Posterior vena cava (tissue), 2 donors: ENCODE data around the gene FBXW9. TPM values are rescaled to one million over a fixed set of nuclear protein-coding genes. Genes with fewer than 3 reads are reported as not detected.
A peak's percentile ranks its signal among the peaks of the same experiment; 100 is the strongest.
"Not testable (repeated sequence)": the region's sequence is repeated elsewhere in the genome, so short reads cannot be mapped to it uniquely, and the experiment has no call there.

Experiments used
- DNase-seq: peaks from one replicate; pipeline ENCODE4 v3.0.0-alpha.2; 2020; ENCODE audit warnings: low spot score
- intact Hi-C, 2 donors: fragments of 100-400 bp; cut with DNase I; formaldehyde crosslinking; loops; one replicate each; pipeline versions ENCODE4 v1.14.1 to v1.14.2; 2022 to 2023
- total RNA-seq, 2 donors: library from RNA; stranded (reverse); fragmentation: NEBNext Ultra II Directional; extraction: Animal tissue kit (Norgen Biotek cat#: 25700); gene quantifications; one replicate each; pipeline ENCODE4 v1.2.1, GENCODE V29; 2021
- donor health status: DM: yes; HTN: yes; CAD: no.
- donor health status: DM: yes; HTN: yes; CAD: no.

The FBXW9 gene
- total RNA-seq, 2 donors from 2014 or later: 3.1 to 3.6 TPM

DNA sequence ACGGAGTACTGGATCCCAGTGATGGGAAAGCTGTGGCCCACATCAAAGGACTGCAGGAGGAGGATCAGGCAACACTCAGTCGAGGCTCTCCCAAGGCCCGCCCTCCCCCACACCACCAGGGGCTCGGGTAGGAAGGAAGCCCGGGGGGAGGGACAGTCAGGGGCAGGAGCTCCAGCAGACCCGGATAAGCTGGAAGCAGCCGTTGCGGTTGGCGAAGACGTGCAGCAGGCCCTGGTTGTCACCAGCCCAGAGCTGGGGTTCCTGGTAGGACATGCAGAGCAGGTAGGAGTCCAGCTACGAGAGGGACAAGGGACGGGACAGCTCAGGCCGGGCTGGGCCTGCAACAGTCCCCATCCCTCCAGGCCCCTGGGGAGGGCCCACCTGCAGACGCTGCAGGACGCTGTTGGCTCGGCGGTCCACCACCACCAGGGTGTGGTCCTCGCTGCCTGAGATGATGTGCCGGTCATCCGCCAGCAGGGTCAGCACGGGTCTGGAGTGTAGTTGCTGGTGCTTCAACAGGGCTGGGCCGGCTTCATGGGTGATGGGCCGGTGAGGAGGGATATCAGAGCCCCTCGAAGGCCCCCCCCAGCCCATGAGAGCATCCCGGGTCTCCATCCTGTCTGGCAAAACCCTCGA is 6.7 kb downstream of the FBXW9 start:
- intact Hi-C loops: no loop called here

DNA sequence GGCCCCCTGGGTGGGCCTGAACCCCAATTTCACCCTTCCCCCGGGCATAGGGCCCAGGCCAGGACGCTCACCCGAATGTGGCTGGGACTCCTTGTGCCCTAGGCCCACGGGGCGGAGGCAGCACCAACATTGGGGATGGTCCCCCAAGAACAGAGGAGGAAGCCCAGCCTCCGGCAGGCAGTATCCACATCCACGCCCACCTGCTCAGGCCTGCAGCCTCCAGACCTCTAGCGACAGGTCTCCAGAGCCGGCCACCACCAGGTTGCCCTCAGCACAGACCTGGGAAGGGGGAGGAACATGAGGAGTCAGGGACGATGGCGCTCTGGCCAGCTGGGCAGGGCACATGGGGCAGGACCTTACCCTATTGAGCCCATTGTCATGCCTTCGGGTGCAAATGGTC is 7.4 kb downstream of the FBXW9 start:
- DNase-seq: no peak
- intact Hi-C loops: no loop called here

More for the DNA sequence above, 6.7 kb downstream of the FBXW9 start:
- no peak for DNase-seq

DNA sequence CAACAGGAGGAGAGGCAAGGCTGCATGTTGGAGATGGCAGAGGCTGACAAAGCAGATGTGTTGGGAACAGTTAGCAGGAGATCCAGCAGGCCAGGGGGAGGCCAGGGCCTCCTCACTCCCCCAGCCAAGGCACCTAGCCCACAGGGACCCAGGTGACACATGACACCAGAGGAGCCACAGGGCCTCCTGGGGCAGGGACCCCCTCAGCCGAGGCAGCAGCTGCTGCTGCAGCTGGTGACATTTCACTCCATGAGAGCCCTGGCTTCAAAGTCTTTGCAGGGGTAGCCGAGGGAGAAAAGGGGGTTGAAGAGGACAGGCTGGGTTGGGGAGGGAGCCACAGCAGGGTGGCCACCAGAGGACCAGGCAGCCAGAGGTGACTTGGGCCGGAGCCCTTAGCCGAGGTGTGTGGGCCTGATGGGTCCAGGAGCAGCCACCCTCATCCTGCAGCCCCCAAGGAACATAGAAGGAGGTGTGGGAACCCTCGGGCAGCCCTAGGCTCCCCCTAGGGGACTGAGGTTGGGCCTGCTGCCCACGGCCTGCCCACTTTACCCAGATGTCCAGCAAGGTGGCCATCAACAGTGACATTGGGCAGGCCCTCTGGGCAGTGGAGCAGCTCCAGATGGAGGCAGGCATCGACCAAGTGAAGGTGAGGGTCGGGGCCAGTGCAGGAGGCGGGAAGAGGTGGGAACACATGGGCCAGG is 8.8 kb downstream of the FBXW9 start, which contains the start of gene GNG14:
Gene GNG14, plus strand, starts transcription at position 503 of the 701 bp plus-strand sequence. Its CDS starts 51 bp downstream, at position 554.
- intact Hi-C loops: no loop called here
- no peak for DNase-seq

DNA sequence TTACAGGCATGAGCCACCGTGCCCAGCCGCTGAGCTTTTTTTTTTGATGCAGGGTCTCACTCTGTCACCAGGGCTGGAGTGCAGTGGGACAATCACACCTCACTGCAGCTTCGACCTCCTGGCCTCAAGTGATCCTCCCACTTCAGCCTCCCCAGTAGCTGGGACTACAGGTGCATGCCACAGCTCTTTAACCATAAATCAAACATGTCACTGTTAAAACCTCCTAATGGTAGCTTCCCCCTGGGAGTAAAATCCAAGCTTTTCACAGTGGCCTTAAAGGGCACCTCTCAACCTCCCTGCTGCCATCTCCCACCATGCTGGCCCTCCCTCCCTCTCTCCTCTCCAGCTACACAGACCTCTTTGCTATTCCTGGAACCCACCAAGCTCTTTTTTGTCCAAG is 10.6 kb downstream of the FBXW9 start:
- intact Hi-C loops: no loop called here

DNA sequence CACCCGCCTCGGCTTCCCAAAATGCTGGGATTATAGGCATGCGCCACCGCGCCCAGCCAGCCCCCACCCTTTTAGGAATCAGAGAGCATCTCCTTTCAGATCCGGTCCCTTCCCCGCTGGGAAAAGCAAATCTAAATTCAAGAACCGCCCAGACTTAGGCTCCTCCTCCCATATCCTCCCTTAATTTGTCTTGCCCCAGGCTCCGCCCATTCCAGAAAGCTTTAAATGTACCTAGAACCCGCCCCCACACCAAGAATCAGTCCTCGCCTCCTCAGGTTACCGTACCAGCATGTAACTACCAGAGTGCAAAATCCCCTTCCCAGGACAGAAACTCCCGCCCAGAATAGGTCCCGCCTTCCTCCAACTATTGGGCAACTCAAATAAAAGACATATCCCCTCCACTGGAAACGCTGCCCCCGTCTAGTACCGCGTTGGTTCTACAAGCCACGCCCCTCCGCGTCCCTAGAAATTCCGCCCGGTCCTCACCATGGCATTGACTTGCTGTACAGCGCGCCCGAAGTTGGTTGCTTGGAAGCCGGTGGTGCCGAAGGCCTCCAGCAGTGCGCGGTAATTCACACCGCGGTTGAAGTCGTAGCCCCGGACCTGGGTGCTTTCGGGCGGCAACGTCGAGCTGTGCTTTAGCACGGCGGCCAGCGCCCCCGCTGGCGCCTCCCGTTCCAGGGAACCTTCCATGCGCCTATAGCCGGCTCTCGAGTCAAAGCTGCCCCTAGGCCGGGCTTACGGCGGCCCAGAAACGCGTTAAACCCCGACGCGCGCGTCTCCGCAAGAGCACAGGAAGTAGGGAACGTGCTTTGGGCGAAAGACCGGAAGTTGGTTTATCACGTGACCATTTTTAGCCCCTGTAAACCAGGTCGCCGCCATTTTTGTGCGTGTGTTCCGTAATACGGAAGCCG is 15.1 kb downstream of the FBXW9 start, which contains the start of gene DHPS:
Gene DHPS, minus strand, starts transcription at position 807 of the 914 bp plus-strand sequence. Its CDS starts 114 bp downstream, at position 693.
- DNase-seq: peak; percentile 97
- intact Hi-C loops: no loop called here

More for the DNA sequence above, 10.6 kb downstream of the FBXW9 start:
- DNase-seq: no peak

DNA sequence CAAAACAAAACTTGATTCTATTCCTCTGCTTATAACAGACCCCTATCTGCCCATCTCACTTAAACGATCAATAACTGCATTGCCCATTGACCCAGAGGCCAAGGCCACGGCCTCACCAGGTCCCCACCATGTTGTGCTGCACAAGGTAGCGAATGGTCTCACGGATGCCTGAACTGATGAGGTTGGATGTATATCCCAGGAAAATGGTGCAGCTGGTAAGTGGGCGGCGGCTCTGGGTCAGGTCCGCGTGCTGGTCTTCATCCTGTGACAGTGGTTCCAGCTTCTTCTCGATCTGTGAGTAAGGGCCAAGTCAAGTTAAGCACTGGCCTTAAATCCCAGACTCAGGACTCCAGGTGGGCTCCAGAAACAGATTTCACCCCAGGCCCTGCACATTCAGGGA is 16.4 kb downstream of the FBXW9 start:
- DNase-seq: no peak
- intact Hi-C loops: no loop called here

DNA sequence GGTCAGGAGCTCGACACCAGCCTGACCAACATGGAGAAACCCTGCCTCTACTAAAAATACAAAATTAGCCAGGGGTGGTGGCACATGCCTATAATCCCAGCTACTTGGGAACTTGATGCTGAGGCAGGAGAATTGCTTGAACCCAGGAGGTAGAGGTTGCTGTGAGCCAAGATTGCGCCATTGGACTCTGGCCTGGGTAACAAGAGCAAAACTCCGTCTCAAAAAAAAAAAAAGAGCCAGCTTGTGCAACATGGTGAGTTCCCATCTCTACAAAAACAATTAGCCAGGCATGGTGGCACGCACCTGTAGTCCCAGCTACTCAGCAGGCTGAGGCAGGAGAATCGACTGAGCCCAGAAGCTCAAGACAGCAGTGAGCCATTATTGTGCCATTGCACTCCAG is 18.4 kb downstream of the FBXW9 start:
- DNase-seq, intact Hi-C loops: not testable (repeated sequence)

DNA sequence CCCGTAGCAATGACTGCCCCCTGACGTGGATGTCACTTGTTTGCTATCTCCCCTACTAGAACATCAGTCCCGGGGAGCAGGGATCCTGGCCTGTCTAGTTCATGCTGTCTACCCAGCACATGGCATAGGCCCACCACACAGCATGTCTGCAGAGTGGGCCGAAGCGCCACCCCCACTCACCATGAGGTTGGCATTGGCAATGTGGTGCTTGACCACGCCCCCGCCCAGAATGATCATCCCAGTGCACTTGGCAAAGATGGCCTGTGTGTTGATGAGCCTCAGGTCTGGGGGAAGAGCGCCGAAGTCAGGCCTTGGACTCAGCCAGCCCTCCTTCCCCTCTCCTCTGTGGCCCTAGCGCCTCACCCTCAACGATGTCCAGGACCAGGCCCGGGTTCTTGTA is 19.5 kb downstream of the FBXW9 start:
- intact Hi-C loops: no loop called here

DNA sequence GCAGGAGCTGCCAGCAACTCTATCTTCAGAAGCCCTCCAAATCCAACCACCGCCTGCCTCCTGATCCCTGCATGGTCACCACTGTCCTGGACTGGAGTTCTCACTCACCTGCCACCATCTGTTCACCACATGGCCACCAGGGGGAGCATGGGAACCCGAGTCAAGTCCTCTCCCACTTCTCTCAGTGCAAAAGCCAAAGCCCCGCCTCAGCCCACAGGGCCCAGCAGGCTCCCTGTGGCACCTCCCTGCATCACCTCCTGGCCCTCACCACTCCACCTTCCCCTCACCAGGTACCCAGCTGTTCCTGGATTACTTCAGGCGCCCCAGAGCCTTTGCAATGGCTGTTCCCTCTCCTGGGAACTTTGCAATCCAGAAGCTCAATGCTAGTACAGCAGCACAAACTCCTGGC is 20.0 kb downstream of the FBXW9 start:
- DNase-seq: peak; percentile 93
- intact Hi-C loops: no loop called here

More for the DNA sequence above, 19.5 kb downstream of the FBXW9 start:
- DNase-seq: no peak

DNA sequence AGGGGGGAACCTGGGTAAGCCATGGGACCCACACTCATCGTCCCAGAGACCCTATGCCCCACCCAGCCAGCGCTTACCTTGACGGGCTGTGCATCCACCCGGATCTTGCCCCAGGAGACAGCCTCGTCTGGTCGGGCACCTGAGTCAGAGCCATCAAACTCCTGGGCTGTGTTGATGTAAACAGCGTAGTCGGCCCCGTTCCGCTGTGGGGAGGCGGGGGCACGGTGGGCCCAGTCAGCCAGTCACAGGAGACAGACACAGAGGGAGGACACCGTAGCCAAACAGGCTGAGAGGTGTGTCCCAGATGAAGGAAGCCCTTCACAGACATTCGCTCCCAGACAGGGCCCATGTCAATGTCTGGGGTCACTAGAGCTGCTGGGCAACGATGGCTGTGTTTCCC is 20.5 kb downstream of the FBXW9 start:
- no peak for DNase-seq
- intact Hi-C loops: no loop called here

DNA sequence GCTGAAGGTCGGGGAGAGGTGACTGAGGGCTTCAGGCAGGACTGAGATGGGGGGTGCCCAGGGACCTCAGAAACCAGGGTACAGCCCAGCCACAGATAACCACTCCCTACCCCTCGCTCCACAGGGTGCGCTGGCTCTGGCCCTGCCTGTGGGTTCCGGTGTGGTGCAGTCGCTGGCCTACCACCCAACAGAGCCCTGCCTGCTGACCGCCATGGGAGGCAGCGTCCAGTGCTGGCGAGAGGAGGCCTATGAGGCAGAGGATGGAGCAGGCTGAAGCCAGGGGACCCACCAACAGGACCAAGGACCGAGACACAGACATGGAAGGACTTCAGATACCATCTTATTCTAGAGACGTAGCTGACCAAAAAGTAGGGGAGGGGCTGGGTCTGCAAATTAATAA is 21.0 kb downstream of the FBXW9 start:
- DNase-seq: no peak
- intact Hi-C loops: no loop called here

DNA sequence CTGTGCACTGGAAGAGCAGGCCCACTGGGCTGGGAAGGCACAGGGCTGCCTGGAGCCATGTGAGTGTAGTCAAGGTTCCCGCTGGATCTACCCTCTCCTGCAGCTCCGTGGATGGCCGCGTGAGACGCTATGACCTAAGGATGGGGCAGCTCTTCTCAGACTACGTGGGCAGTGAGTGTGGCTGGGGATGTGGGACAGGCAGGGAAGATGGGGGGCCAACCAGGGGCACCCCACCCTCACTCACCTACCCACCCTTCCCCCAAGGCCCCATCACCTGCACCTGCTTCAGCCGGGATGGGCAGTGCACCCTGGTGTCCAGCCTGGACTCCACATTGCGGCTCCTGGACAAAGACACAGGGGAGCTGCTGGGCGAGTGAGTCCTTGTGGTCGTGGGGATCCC is 23.7 kb downstream of the FBXW9 start:
- DNase-seq: no peak
- intact Hi-C loops: loop anchor here in 1 of 2 donors (5.0 kb wide), 1 partner anchor 110 kb away; no protein-coding TSS in a partner anchor

DNA sequence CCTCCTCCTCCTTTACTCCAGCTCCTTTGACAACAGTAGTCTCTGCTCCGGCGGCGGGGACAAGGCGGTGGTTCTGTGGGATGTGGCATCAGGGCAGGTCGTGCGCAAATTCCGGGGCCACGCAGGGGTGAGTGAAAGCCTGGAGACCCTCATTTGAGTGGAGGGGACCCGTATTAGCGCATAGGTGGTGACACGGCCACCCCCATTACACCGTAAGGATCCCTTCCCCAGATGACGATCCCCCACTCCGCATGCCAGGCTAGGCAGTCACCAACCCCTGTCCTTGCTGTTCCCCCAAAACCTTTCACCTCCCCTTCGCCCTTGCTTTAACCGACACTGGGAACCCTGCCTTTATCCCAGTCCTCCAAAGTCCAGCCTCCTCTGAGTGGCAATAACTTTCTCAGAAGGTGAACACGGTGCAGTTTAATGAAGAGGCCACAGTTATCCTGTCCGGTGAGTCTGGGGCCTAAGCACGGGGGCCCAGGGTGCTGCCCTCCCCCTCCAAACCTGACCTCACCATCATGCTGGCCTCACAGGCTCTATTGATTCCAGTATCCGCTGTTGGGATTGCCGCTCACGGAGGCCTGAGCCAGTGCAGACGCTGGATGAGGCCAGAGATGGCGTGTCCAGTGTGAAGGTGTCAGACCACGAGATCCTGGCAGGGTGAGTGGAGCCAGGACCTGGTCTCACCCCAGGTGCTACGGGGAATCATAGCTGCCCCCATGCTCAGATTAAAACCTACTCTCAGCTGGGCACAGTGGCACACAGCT is 26.1 kb downstream of the FBXW9 start:
- intact Hi-C loops: loop anchor here in 1 of 2 donors (5.0 kb wide), 1 partner anchor 108 kb away; no protein-coding TSS in a partner anchor
- no peak for DNase-seq

DNA sequence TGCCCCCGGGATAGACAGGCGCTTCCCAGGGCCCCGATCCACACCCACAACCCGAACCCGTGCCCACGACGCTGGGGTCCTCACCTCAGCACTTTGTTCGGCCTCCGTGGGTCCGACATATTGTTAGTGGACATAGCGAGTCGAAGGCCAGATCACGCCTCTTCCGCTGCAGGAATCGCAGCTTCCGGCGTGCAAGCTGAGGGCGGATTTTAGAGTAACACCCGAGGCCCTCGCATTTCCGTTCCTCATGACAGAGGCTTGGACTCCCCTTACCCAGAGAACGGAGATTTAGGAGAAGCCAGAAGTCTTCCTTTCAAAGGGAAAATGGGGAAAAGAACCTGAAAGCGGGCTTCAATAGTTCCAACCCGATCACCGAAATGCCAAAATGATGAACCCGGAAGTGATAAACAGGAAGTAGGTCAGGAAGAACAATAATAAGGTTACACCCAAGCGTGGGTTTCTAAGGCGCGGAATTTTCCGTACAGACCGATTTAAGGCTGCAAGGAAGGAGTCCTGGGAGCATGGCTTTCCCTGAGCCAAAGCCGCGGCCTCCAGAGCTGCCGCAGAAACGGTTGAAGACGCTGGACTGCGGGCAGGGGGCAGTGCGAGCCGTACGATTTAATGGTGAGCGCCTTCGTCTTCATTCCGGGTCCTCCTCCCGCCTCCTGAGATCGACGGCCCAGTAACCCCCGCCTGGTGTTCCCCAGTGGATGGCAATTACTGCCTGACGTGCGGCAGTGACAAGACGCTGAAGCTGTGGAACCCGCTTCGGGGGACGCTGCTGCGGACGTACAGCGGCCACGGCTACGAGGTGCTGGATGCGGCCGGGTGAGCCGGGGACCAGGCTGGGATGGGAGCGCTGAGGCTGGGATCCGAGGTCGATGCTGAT is 26.9 kb downstream of the FBXW9 start:
- intact Hi-C loops: loop anchor here in 1 of 2 donors (5.0 kb wide), 1 partner anchor 107 kb away; no protein-coding TSS in a partner anchor
- DNase-seq: peak; percentile 93

DNA sequence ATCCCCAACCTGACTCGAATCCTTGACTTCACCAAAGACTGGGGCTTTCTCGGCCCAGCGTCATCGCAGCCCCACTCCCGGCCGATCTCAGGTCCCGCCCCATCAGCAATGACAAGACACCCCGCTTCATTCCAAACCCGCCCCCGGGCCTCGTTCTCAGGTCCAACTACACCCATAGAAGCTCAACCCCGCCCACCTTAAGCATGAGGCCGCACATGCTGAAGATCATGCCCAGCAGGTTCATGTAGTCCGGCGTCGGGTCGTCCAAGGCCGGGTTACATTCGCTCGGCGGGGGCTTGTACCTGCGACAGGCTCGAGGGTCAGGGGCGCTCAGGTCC is 27.5 kb downstream of the FBXW9 start:
- intact Hi-C loops: no loop called here

DNA sequence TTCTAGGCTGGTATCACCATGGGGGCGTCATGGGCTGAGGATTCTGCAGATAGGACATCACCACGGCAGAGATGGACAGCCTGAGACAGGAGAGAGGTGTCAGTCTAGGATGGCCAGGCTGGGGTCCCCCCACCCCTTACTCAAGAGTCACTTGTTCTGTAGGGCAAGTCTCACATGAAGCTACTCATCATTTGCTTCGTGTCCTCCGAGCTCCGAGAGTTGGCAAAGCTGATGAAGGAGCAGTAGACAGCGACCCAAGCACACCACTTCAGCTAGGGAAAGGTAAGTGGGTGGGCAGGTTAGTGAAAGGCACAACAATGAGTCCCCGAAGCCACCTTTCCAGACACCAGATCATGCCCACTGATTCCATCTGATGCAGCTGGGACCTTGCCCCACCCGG is 28.1 kb downstream of the FBXW9 start:
- DNase-seq: no peak
- intact Hi-C loops: no loop called here

More for the DNA sequence above, 27.5 kb downstream of the FBXW9 start:
- DNase-seq: peak; percentile 87

DNA sequence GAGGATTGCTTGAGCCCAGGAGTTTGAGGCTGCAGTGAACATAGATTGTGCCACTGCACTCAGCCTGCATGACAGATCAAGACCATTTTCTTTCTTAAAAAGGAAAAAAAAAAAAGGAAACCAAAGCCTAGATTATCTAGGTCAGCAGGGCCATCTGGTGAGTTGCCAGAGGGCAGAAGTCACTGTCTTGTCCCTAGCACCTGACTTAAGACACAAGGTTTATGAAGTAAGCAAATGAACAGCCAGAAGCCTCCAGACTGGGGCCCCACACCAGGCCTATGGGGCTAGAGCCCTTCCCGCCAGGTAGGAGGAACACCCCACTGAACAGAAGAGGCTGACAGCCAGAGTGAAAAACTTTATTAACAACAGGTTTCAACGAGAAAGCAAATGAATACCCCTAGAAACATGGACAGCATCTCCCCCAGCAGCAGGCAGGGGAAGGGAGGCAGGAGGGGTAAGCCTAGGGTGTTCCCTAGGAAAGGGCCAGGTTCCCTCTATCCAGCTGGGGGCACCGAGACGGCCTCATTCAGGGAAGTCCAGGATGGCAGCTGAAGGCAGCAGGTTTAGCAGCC is 28.6 kb downstream of the FBXW9 start:
- DNase-seq: no peak
- intact Hi-C loops: no loop called here
